Kidney epithelial cell (primary cell): ENCODE measurements around the gene GAL. TPM values are rescaled to one million over a fixed set of nuclear protein-coding genes. Genes with fewer than 3 reads are reported as not detected.
A peak's percentile ranks its signal among the peaks of the same experiment; 100 is the strongest.

ENCODE experiments used
- DNase-seq: peaks from one replicate; pipeline ENCODE4 v3.0.0-alpha.2; 2010; ENCODE audit warnings: low read depth
- H3K27me3 ChIP-seq: 2 replicates; pipeline ENCODE4 v1.6.0; 2011; ENCODE audit warnings: low read length; ENCODE audit not compliant: control insufficient read depth, insufficient read depth
- H3K36me3 ChIP-seq: 2 replicates; pipeline ENCODE4 v1.5.1; 2011; ENCODE audit warnings: low read length; ENCODE audit not compliant: control insufficient read depth, insufficient read depth
- H3K4me3 ChIP-seq: 2 replicates; pipeline ENCODE4 v1.5.1; 2011; ENCODE audit warnings: low read depth, mild to moderate bottlenecking, control low read depth, low read length
- CTCF ChIP-seq: IDR thresholded peaks from 2 replicates; pipeline ENCODE4 v1.5.1; 2011; ENCODE audit warnings: mild to moderate bottlenecking, moderate library complexity, low read length, control low read depth, inconsistent platforms; ENCODE audit not compliant: insufficient read depth, poor library complexity, severe bottlenecking
- total RNA-seq: library from RNA; depleted of rRNA; stranded (reverse); fragments of >200 nt; gene quantifications from 2 replicates; pipeline ENCODE4 v1.2.3, GENCODE V29; 2015

Gene GAL
- total RNA-seq, 1 donor from 2014 or later: 20.8 TPM

GRCh38 chr11:68704887-68705286 lies 20.5 kb downstream of the GAL start:
- H3K4me3 ChIP-seq: no peak overlapping the region
- no peaks in the 10 kb centered on the region for H3K36me3 ChIP-seq
- no peak for DNase-seq
- peaks cover 12% of the 10 kb centered on the region for H3K27me3 ChIP-seq
- TF ChIP-seq CTCF: no peak

GRCh38 chr11:68707527-68707926 lies 23.2 kb downstream of the GAL start:
- Histone ChIP-seq H3K27me3 (peaks cover 15% of the 10 kb centered on the region), H3K4me3 (no peak overlapping the region), H3K36me3 (no peaks in the 10 kb centered on the region)
- no peak for DNase-seq
- no peak for TF ChIP-seq CTCF

- TF ChIP-seq CTCF: no peak
- DNase-seq: no peak
Measured at GRCh38 chr11:68709062-68709461, 24.7 kb downstream of the GAL start.

GRCh38 chr11:68710409-68710808 lies 26.1 kb downstream of the GAL start:
- no peak for DNase-seq
- Histone ChIP-seq H3K36me3 (no peaks in the 10 kb centered on the region), H3K27me3 (peaks cover 16% of the 10 kb centered on the region), H3K4me3 (no peak overlapping the region)
- TF ChIP-seq CTCF: no peak

More at GRCh38 chr11:68709062-68709461, 24.7 kb downstream of the GAL start:
- Histone ChIP-seq H3K4me3 (no peak overlapping the region), H3K36me3 (no peaks in the 10 kb centered on the region), H3K27me3 (peaks cover 15% of the 10 kb centered on the region)

- DNase-seq: no peak
- Histone ChIP-seq H3K4me3 (no peak overlapping the region), H3K27me3 (peaks cover 16% of the 10 kb centered on the region), H3K36me3 (no peaks in the 10 kb centered on the region)
- TF ChIP-seq CTCF: no peak
Measured at GRCh38 chr11:68711114-68711513, 26.8 kb downstream of the GAL start.

GRCh38 chr11:68714060-68714856 lies 29.9 kb downstream of the GAL start:
- peak; percentile 5 for DNase-seq
- peaks cover 18% of the 10 kb centered on the region for H3K27me3 ChIP-seq
- no peak for TF ChIP-seq CTCF
- no peak overlapping the region for H3K4me3 ChIP-seq
- H3K36me3 ChIP-seq: no peaks in the 10 kb centered on the region
